DND-41 (cell line): ENCODE results near the gene RUNX1.

Experiments
- ATAC-seq: fragments of 200-7000 bp; cut with Tn5 transposase; 3 replicates; pipeline ENCODE4 v1.9.1; 2021; ENCODE audit warnings: low read depth; ENCODE audit not compliant: insufficient read depth
- DNase-seq: peaks from one replicate; pipeline ENCODE4 v3.0.0-alpha.2; 2020
- H2AFZ ChIP-seq: 2 replicates; pipeline ENCODE4 v1.6.0; 2012; ENCODE audit warnings: low read depth, low read length
- H3K27ac ChIP-seq: 2 replicates; pipeline ENCODE4 v1.5.1; 2012; ENCODE audit warnings: low read length, inconsistent platforms
- H3K27me3 ChIP-seq: fragments of 200-600 bp; sonication (generic); 2 replicates; pipeline ENCODE4 v1.6.0; 2012; ENCODE audit warnings: low read length, mild to moderate bottlenecking, inconsistent platforms; ENCODE audit not compliant: insufficient read depth, poor library complexity
- H3K36me3 ChIP-seq: 2 replicates; pipeline ENCODE4 v1.5.1; 2012; ENCODE audit warnings: low read length, inconsistent platforms; ENCODE audit not compliant: insufficient read depth
- H3K4me1 ChIP-seq: 2 replicates; pipeline ENCODE4 v1.5.1; 2012; ENCODE audit warnings: mild to moderate bottlenecking, low read length; ENCODE audit not compliant: insufficient read depth
- H3K4me2 ChIP-seq: 2 replicates; pipeline ENCODE4 v1.6.0; 2012; ENCODE audit warnings: mild to moderate bottlenecking, moderate library complexity, low read length, inconsistent platforms; ENCODE audit not compliant: insufficient read depth
- H3K4me3 ChIP-seq, 2 experiments: fragments of 200-600 bp in 1 of 2; shearing (Covaris generic) in 1 of 2; 2 replicates each; pipeline ENCODE4 v1.5.1; 2012 to 2016; ENCODE audit warnings: inconsistent platforms in 2 of 2, low read length in 2 of 2, mild to moderate bottlenecking in 2 of 2, low read depth in 1 of 2, moderate library complexity in 1 of 2
- H3K79me2 ChIP-seq: 2 replicates; pipeline ENCODE4 v1.6.0; 2012; ENCODE audit warnings: low read length, inconsistent platforms; ENCODE audit not compliant: insufficient read depth
- H3K9ac ChIP-seq: 2 replicates; pipeline ENCODE4 v1.6.0; 2012; ENCODE audit warnings: low read depth, mild to moderate bottlenecking, inconsistent platforms, low read length, moderate library complexity
- H3K9me3 ChIP-seq: 2 replicates; pipeline ENCODE4 v1.5.1; 2012; ENCODE audit warnings: low read length, moderate library complexity, mild to moderate bottlenecking, inconsistent platforms; ENCODE audit not compliant: insufficient read depth, severe bottlenecking
- H4K20me1 ChIP-seq: 2 replicates; pipeline ENCODE4 v1.6.0; 2012; ENCODE audit warnings: low read length; ENCODE audit not compliant: insufficient read depth
- CTCF ChIP-seq: IDR thresholded peaks from 2 replicates; pipeline ENCODE4 v1.5.1; 2012; ENCODE audit warnings: borderline replicate concordance, low read length, moderate library complexity, mild to moderate bottlenecking; ENCODE audit not compliant: poor library complexity, severe bottlenecking; ENCODE audit errors: extremely low read depth
- EZH2 ChIP-seq: IDR thresholded peaks from 3 replicates; pipeline ENCODE4 v1.6.1; 2012; ENCODE audit warnings: borderline replicate concordance, low read depth, mild to moderate bottlenecking, moderate library complexity, low read length, inconsistent platforms; ENCODE audit not compliant: severe bottlenecking

The RUNX1 gene

GRCh38 chr21:34986561-34987500 lies 62.3 kb downstream of the RUNX1 start:
- H3K79me2 ChIP-seq = peaks cover 100% of the 10 kb centered on the region
- H3K27me3 ChIP-seq = no peaks in the 10 kb centered on the region

GRCh38 chr21:34984356-34985058 lies 64.6 kb downstream of the RUNX1 start:
- Histone ChIP-seq H3K36me3 (peaks cover 87% of the 10 kb centered on the region), H3K27me3 (no peaks in the 10 kb centered on the region), H4K20me1 (peaks cover 70% of the 10 kb centered on the region), H3K9ac (no peak overlapping the region; the same call in 1 of the 2 replicates), H3K4me3 (no peak overlapping the region), H3K79me2 (peaks cover 100% of the 10 kb centered on the region), H3K4me2 (no peak overlapping the region), H3K27ac (peak overlapping the region; percentile 76), H2AFZ (no peak overlapping the region), H3K9me3 (no peaks in the 10 kb centered on the region), H3K4me1 (peaks cover 84% of the 10 kb centered on the region)
- DNase-seq = no peak
- peak; percentile 27; the same call in 2 of the 3 replicates for ATAC-seq
- TF ChIP-seq EZH2 (no peak), CTCF (no peak)

More at GRCh38 chr21:34986561-34987500, 62.3 kb downstream of the RUNX1 start:
- Histone ChIP-seq H3K9ac (no peak overlapping the region), H3K4me3 (no peak overlapping the region), H3K9me3 (no peaks in the 10 kb centered on the region), H4K20me1 (peaks cover 81% of the 10 kb centered on the region), H2AFZ (no peak overlapping the region), H3K36me3 (peaks cover 85% of the 10 kb centered on the region), H3K4me2 (no peak overlapping the region), H3K27ac (peak overlapping the region; percentile 53), H3K4me1 (peaks cover 84% of the 10 kb centered on the region)
- ATAC-seq = 0 out of 3 replicates have a peak, but pooled peaks have one; percentile 1
- no peak for DNase-seq
- TF ChIP-seq CTCF (no peak), EZH2 (no peak)

GRCh38 chr21:34983680-34984086 lies 65.4 kb downstream of the RUNX1 start:
- Histone ChIP-seq H3K9ac (no peak overlapping the region), H3K9me3 (no peaks in the 10 kb centered on the region), H3K4me2 (no peak overlapping the region), H3K4me3 (no peak overlapping the region), H2AFZ (no peak overlapping the region), H3K36me3 (peaks cover 89% of the 10 kb centered on the region), H4K20me1 (peaks cover 73% of the 10 kb centered on the region), H3K4me1 (peaks cover 83% of the 10 kb centered on the region), H3K27me3 (no peaks in the 10 kb centered on the region), H3K27ac (peak overlapping the region; percentile 76), H3K79me2 (peaks cover 100% of the 10 kb centered on the region)
- DNase-seq = peak; percentile 53
- peak; percentile 76 for ATAC-seq
- TF ChIP-seq EZH2 (no peak), CTCF (no peak)
